PC-9 (cell line): ENCODE measurements around the gene SKIC2. TPM values are rescaled to one million over a fixed set of nuclear protein-coding genes. Genes with fewer than 3 reads are reported as not detected.
"Not testable (repeated sequence)": the region's sequence is repeated elsewhere in the genome, so short reads cannot be mapped to it uniquely, and the experiment has no call there.

ENCODE experiments used
- BruUV-seq: library from RNA; stranded (reverse); fragments of 400-500 nt; replicated peaks from 2 replicates; lab custom pipeline; 2021; lab: Mats Ljungman, UMichigan
- CTCF ChIA-PET: fragments of 300-600 bp; sonication (Branson Sonifier 250); formaldehyde crosslinking; loops from one replicate; lab custom pipeline; 2022; ENCODE audit warnings: antibody characterized with exemption; lab: Charles Lee
- POLR2A ChIA-PET: fragments of 300-600 bp; sonication (Branson Sonifier 250); formaldehyde crosslinking; loops from one replicate; lab custom pipeline; 2022; ENCODE audit warnings: antibody characterized with exemption; ENCODE audit not compliant: unreplicated experiment; lab: Charles Lee
- DNase-seq, 2 experiments: peaks; one replicate each; pipeline versions ENCODE4 v3.0.0 to v3.0.0-alpha.2; 2015 to 2022; ENCODE audit warnings: mixed read lengths in 1 of 2
- H2AFZ ChIP-seq: fragments of 200-600 bp; sonication (generic); 2 replicates; pipeline ENCODE4 v1.8.1; 2017; ENCODE audit warnings: antibody characterized with exemption
- H3F3A ChIP-seq: fragments of 200-600 bp; sonication (generic); 2 replicates; pipeline ENCODE4 v1.8.1; 2017; ENCODE audit warnings: antibody characterized with exemption, mild to moderate bottlenecking, low read depth; ENCODE audit not compliant: insufficient read depth
- H3K27ac ChIP-seq: fragments of 200-600 bp; sonication (generic); 2 replicates; pipeline ENCODE4 v1.6.1; 2016; ENCODE audit warnings: mixed run types
- H3K27me3 ChIP-seq: fragments of 200-600 bp; sonication (generic); 2 replicates; pipeline ENCODE4 v1.6.1; 2016; ENCODE audit warnings: low read depth, mixed run types; ENCODE audit not compliant: insufficient read depth
- H3K36me3 ChIP-seq: fragments of 200-600 bp; sonication (generic); 2 replicates; pipeline ENCODE4 v1.6.1; 2016; ENCODE audit warnings: low read depth, mixed run types
- H3K4me1 ChIP-seq: fragments of 200-600 bp; sonication (generic); replicated peaks from 2 replicates; pipeline ENCODE4 v1.6.1; 2016; ENCODE audit warnings: mixed run types; ENCODE audit not compliant: insufficient read depth
- H3K4me2 ChIP-seq: fragments of 200-600 bp; sonication (generic); 2 replicates; pipeline ENCODE4 v1.6.1; 2017; ENCODE audit warnings: mixed run types
- H3K4me3 ChIP-seq: fragments of 200-600 bp; sonication (generic); 2 replicates; pipeline ENCODE4 v1.6.1; 2016; ENCODE audit warnings: mixed run types
- H3K79me2 ChIP-seq: fragments of 200-600 bp; sonication (generic); 2 replicates; pipeline ENCODE4 v1.6.1; 2017; ENCODE audit warnings: low read depth, mixed run types
- H3K9me2 ChIP-seq: fragments of 200-600 bp; sonication (generic); 2 replicates; pipeline ENCODE4 v1.8.1; 2017; ENCODE audit warnings: mild to moderate bottlenecking; ENCODE audit not compliant: insufficient read depth
- H3K9me3 ChIP-seq: fragments of 200-600 bp; sonication (generic); 2 replicates; pipeline ENCODE4 v1.8.1; 2016; ENCODE audit warnings: low read depth; ENCODE audit not compliant: insufficient read depth
- H4K20me1 ChIP-seq: fragments of 200-600 bp; sonication (generic); 2 replicates; pipeline ENCODE4 v1.8.1; 2017; ENCODE audit not compliant: insufficient read depth
- intact Hi-C: fragments of 100-400 bp; cut with micrococcal nuclease; formaldehyde crosslinking; loops from one replicate; pipeline ENCODE4 v1.10.0; 2022; ENCODE audit not compliant: unreplicated experiment
- total RNA-seq: library from RNA; stranded (reverse); gene quantifications from 2 replicates; pipeline ENCODE4 v1.2.3, GENCODE V29; 2021

Gene SKIC2
- total RNA-seq, 1 experiment from 2014 or later = 67.9 TPM

DNA sequence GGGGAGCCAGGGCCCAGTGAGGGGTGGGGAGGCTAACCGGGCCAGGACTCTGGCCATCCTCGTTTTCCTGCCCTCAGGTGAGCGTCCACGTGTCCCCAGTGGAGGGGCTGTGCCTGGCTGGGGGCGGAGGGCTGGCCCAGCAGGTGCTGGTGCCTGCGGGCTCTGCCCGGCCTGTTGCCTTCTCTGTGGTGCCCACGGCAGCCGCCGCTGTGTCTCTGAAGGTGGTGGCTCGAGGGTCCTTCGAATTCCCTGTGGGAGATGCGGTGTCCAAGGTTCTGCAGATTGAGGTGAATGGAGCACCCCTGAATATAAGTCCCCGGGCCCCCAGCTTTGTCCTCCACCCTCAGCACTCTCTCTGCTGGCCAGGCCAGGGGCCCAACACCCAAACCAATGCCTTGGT lies 35.4 kb downstream of the SKIC2 start:
- H2AFZ ChIP-seq, H3K4me3 ChIP-seq, H3K36me3 ChIP-seq, H3K4me1 ChIP-seq, H3K9me2 ChIP-seq, H3K79me2 ChIP-seq, H3K9me3 ChIP-seq, H3K27ac ChIP-seq, DNase-seq, H3K27me3 ChIP-seq, H3F3A ChIP-seq, CTCF ChIA-PET, intact Hi-C loops, H3K4me2 ChIP-seq, BruUV-seq, H4K20me1 ChIP-seq, POLR2A ChIA-PET: not testable (repeated sequence)

GRCh38 chr6:31996385-31996784 lies 37.4 kb downstream of the SKIC2 start:
- POLR2A ChIA-PET, H3K9me3 ChIP-seq, H3K36me3 ChIP-seq, H3K4me1 ChIP-seq, H4K20me1 ChIP-seq, intact Hi-C loops, BruUV-seq, H3F3A ChIP-seq, H3K79me2 ChIP-seq, H3K9me2 ChIP-seq, CTCF ChIA-PET, DNase-seq, H3K4me3 ChIP-seq, H3K27ac ChIP-seq, H3K27me3 ChIP-seq, H3K4me2 ChIP-seq, H2AFZ ChIP-seq: not testable (repeated sequence)

GRCh38 chr6:32002546-32003268 lies 43.7 kb downstream of the SKIC2 start:
- CTCF ChIA-PET, H3K36me3 ChIP-seq, H3K4me1 ChIP-seq, H3K4me3 ChIP-seq, POLR2A ChIA-PET, H3K9me2 ChIP-seq, H3K9me3 ChIP-seq, H3F3A ChIP-seq, DNase-seq, H3K4me2 ChIP-seq, H3K27me3 ChIP-seq, H4K20me1 ChIP-seq, H3K79me2 ChIP-seq, intact Hi-C loops, H3K27ac ChIP-seq, BruUV-seq, H2AFZ ChIP-seq: not testable (repeated sequence)

DNA sequence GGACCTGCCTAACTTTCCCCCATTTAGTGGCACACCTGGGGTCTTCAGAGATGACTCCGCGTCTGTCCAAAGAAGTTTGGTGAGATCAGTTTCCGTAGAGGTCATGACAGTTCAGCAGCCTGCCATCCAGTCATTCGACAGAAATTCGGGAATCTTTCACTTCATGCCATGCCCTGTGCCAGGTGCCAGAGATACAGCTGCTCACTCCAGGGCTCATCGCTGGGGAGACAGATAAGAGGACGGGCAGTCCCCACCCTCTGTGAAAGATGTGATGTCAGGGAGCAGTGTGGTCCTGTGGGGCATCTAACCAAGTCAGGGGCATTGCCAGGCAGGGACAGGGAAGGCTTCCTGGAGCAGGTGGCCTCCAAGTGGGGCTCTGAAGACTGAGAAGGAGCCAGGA lies 44.3 kb downstream of the SKIC2 start:
- H3K4me1 ChIP-seq, H3K9me2 ChIP-seq, H3K4me2 ChIP-seq, BruUV-seq, H3K9me3 ChIP-seq, H2AFZ ChIP-seq, DNase-seq, H3K27me3 ChIP-seq, H3F3A ChIP-seq, POLR2A ChIA-PET, H4K20me1 ChIP-seq, H3K36me3 ChIP-seq, H3K79me2 ChIP-seq, H3K4me3 ChIP-seq, H3K27ac ChIP-seq, intact Hi-C loops, CTCF ChIA-PET: not testable (repeated sequence)

DNA sequence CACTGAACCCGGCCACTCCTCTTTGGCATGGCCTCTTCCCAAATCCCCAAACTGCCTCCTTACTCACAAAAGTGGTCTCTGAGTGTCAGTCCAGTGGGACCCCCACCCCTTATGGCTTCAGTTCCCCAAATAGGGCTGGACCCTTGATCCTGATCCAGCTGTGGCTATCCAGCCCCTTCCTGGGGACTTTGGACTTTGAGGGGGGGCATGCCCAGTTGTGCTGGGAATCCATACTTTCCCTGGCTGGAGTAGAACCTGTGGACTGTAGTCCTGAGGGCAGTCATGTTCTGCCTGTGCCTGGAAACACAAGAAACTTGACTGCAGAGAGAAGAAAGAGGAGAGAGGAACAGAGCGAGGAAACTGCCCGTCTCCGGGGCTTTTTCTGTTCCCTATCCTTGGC lies 45.4 kb downstream of the SKIC2 start:
- H3K4me1 ChIP-seq, H3K27me3 ChIP-seq, H3K9me2 ChIP-seq, DNase-seq, H3F3A ChIP-seq, H4K20me1 ChIP-seq, BruUV-seq, H3K4me3 ChIP-seq, H3K79me2 ChIP-seq, H2AFZ ChIP-seq, H3K4me2 ChIP-seq, H3K9me3 ChIP-seq, intact Hi-C loops, H3K36me3 ChIP-seq, CTCF ChIA-PET, H3K27ac ChIP-seq, POLR2A ChIA-PET: not testable (repeated sequence)

GRCh38 chr6:32004864-32005537 lies 46.0 kb downstream of the SKIC2 start:
- H3F3A ChIP-seq, H3K36me3 ChIP-seq, H3K9me3 ChIP-seq, DNase-seq, H3K4me2 ChIP-seq, H3K27me3 ChIP-seq, H4K20me1 ChIP-seq, CTCF ChIA-PET, H3K27ac ChIP-seq, H3K79me2 ChIP-seq, H2AFZ ChIP-seq, H3K4me1 ChIP-seq, POLR2A ChIA-PET, intact Hi-C loops, H3K4me3 ChIP-seq, H3K9me2 ChIP-seq, BruUV-seq: not testable (repeated sequence)

GRCh38 chr6:32005538-32005880 lies 46.5 kb downstream of the SKIC2 start:
- DNase-seq, H3K79me2 ChIP-seq, H3K36me3 ChIP-seq, CTCF ChIA-PET, H3F3A ChIP-seq, H3K9me2 ChIP-seq, BruUV-seq, H3K4me3 ChIP-seq, H3K9me3 ChIP-seq, H3K27me3 ChIP-seq, H3K4me1 ChIP-seq, H3K27ac ChIP-seq, H3K4me2 ChIP-seq, intact Hi-C loops, H2AFZ ChIP-seq, H4K20me1 ChIP-seq, POLR2A ChIA-PET: not testable (repeated sequence)
